HG02840 (cell line): ENCODE data around the gene RARG.

ENCODE experiments used
- ATAC-seq: cut with Tn5 transposase; IDR thresholded peaks from one replicate; pipeline ENCODE4 v1.9.1; 2021; ENCODE audit warnings: mild to moderate bottlenecking, moderate library complexity, moderate number of reproducible peaks; ENCODE audit not compliant: unreplicated experiment, low FRiP score

RARG gene

GRCh38 chr12:53224897-53225634, 6.9 kb downstream of the RARG start:
- ATAC-seq: no peak

- no peak for ATAC-seq
Observed at GRCh38 chr12:53224061-53224896, 7.7 kb downstream of the RARG start.

GRCh38 chr12:53223389-53224060, 8.5 kb downstream of the RARG start:
- ATAC-seq: no peak

- no peak for ATAC-seq
Observed at GRCh38 chr12:53222806-53223261, 9.2 kb downstream of the RARG start.

GRCh38 chr12:53222170-53222721, 9.8 kb downstream of the RARG start:
- ATAC-seq: no peak

GRCh38 chr12:53221203-53222080, 10.6 kb downstream of the RARG start:
- ATAC-seq: peak; percentile 40

DNA sequence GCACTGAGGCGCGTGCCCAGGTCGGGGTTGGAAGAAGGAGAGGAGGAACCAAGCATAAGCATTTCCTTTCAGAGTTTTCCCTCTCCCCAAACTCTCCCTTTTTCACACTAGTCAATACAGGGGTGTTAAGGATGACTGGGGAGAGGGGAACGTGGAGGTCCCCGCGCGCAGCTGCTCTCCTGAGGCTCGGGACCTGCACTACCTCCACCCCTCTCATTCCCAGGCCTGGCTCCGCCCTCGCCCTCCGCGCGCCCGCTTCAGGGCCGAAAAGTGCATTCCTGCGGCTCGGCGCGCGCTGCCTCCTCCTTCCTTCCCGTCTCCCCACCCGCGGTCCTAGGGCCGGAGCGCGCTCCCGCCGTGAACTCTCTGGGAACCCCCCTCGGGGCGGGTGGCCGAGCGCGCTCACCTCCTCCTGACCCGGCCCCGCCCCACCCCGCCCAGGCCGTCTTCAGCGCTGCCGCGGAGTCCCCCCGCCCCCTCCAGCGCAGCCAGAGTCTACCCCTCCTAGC, 11.3 kb downstream of the RARG start:
- ATAC-seq: peak; percentile 47

DNA sequence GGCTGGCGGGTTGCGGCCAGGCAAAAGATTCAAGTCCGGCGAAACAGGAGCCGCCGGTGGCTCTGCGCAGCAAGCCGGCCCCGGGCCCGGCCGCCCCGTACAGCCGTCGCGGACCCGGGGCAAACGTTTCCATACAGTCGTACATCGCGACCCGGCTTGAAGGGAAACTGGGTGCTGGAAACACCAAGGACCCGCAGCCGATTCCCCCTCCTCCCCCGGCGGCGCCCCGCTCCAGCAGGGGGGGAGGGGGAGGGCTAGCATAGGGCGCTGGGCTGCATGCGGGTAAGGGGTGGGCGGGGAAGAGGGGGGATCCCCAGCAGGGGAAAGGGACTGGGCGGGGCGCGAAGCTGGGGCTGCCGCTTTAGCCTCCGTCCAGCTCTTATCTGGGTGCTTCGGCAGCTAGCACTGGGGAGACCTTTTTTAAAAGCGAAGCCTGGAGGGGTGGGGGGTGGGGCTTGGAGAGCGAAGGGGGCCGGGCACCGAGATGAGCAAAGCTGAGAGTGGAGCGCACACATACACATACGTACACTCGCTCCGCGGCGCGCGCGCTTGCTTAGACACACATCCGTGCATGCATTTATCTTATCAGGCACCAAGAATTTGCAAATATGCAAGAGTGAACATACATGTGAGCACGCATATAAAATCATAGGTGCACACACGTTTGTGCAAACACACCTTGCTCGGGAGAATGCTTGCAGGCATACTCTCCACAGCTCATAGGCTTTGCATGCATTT, 11.9 kb downstream of the RARG start:
- peak; percentile 24 for ATAC-seq

GRCh38 chr12:53219292-53219955, 12.6 kb downstream of the RARG start:
- no peak for ATAC-seq

- ATAC-seq: no peak
Observed at GRCh38 chr12:53218551-53219291, 13.3 kb downstream of the RARG start.

DNA sequence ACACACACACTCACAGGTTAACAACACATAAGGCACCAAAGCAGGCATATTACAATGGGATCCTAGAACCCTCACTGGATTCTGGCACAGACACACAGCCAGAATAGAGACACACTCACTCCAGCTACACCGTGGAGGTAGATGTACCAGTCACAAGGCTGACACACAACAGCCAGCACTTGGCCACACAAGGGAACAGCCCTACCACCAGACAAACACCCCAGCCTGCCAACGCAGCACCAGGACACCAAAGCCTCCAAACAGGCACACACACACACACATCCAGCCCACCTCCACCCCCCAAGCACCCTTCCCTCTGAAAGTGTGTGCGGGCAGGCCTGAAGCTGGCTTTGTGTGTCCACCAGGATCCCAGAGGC, 14.1 kb downstream of the RARG start:
- ATAC-seq: no peak

DNA sequence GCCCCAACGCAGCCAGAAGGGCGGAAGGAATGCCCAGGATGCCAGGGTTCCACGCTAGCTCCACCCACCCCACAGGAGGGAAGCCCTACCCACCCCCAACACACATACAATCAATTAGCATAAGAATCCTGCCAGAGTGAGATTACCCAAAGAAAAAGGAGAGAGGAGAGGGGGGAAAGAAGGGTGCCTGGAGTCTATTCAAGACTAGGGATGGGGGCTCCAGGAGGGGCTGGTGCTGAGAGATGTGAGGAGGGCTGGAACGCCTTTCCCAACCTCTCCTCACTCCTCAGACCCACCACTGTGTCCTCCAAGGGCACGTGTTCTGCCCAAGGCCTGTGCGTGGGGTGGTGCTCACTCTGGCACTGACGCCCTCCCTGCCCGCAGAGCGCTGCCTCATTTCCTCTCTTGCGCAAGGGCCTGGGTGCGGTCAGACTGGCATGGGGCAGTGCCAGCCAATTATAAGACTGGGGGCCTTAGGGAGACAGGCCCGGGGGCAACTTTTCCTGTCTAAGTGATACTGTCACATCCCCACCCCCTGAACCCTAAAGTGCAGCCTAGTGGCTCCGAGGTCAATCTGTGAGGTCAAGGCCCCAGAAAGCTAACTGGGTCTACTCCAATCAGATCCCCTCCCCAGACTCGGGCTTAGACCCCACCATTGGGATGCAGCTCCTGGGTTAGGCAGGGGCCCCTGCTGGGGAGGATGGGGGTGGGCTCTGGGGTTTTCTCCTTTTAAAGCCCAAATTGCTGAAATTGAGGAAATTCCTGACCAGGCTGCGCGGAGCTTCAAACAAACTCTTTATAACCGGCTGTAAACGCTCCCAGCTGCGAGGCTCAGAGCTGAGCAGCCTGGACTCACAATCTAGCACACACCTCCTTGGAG, 14.7 kb downstream of the RARG start:
- ATAC-seq: no peak

GRCh38 chr12:53215497-53215896, 16.5 kb downstream of the RARG start:
- no peak for ATAC-seq

GRCh38 chr12:53214687-53215455, 17.1 kb downstream of the RARG start:
- no peak for ATAC-seq

- no peak for ATAC-seq
Observed at GRCh38 chr12:53214221-53214620, 17.8 kb downstream of the RARG start.

DNA sequence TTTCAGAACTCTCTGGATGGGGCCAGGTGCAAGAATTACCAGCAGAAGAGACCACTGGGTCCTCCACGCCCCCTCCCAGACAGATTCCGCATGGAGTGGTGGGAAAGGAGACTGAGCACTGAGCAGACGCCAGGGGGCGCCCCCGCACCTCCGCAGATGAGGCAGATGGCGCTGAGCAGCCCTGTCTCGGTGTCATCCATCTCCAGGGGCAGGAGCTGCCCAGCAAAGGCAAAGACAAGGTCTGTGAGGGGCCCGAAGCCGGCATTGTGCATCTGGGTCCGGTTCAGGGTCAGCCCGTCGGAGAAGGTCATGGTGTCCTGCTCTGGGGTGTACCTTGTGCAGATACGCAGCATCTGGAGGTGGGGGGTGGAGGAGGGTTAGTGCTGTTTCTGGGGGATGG, 18.7 kb downstream of the RARG start:
- no peak for ATAC-seq
